GM19452 (cell line): Measurements from ENCODE around the gene MNT.

Source experiments
- ATAC-seq: cut with Tn5 transposase; IDR thresholded peaks from one replicate; pipeline ENCODE4 v1.9.1; 2021; ENCODE audit not compliant: unreplicated experiment

MNT gene

GRCh38 chr17:2383628-2384167 lies 17.2 kb downstream of the MNT start:
- no peak for ATAC-seq

DNA sequence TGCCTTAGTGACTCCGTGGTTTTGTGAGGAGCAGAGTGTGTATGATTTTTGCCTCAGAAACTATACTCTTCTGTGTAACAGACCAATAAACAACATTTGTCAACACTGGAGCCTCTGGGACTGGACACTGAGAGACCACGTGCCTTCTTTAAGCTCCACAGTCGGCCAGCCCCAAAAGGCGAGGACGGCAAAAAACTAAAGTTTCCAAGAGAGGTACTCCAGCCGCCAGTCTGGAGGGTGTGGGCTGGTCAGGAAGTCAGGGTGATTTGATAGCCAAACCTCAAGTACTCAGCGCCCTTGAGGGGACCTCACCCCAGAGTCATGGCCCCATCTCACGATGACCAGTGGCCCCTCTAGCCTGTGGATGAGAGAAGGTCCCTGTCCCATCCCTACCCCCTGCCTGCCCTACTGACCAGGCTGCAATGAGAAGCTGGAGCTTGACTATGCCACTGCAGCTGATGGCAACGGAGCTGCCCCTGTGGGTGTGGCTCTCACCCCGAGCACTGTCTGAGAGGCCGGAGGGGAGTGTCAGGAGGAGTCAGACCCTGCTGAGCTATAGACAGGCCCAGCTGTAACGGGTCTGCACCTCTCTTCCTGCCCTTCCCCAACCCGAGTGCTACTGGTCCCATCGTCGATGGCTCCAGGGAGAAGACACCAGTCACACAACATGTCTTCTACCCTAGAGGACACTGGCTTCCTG lies 19.8 kb downstream of the MNT start:
- ATAC-seq: no peak

DNA sequence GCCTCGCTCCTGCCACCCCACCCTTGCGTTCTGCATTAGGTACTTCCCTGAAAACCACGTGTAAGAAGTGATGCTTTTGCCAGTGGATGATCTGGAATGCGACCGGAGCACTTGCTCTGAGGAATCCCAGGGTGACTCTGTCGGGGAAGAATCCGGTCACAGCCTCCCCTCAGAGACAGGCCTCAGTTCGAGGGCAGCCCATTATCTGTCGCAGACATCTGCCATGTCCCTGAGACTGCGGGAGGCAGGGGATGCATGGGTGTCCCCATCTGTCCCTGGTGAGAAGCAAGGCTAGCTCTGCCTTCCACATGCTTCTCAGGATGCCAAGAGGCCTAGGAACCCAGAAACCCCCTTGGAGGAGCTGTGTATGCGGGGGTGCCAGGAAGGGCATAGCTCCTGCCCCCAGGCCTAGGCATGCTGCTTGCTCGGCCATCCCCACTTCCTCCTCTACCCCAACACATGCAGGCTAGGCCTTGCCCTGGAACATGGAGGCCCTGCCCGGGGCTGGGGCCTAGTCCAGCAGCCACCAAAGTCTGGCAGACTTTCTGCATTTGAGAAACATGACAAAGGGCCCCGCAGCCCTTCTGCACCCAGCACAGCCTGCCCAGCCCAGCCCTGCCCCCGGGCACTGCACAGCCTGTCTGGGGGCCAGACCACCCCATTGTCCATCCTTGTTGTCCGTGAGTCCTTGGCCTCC lies 20.5 kb downstream of the MNT start:
- ATAC-seq: no peak

- ATAC-seq: no peak
Observed at GRCh38 chr17:2379489-2380225, 21.2 kb downstream of the MNT start.

DNA sequence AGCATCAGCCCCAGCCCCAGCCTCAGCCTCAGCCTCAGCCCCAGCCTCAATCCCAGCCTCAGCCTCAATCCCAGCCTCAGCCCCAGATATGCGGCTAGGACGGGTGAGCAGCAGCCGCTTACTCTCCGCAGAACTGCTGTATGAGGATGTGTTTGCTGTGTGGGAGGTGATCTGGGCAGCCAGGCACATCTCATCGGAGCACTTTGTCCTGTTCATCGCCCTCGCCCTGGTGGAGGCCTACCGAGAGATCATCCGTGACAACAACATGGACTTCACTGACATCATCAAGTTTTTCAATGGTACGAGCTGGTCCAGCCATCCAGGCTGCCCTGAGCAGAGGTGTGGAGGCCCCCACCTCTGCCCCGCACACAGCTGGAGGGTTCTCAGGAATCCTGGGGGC lies 22.0 kb downstream of the MNT start:
- ATAC-seq: no peak

DNA sequence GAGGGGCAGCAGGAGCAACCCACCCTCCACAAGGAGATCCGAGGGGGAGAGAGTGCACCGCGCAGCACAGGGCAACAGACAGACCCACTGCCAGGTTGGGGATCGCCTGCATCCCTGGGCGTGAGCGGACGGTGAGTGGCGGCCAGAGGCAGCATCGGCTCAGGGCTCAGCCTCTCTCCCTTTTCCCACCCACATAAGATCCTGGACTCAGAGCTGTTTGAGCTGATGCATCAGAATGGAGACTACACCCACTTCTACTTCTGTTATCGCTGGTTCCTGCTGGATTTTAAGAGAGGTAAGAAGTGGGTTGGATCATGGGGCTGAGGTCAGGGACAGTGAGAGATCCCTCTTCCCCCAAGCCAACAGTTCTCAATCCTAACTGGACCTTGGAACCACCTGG lies 23.2 kb downstream of the MNT start:
- no peak for ATAC-seq

- ATAC-seq: no peak
Observed at GRCh38 chr17:2376107-2376506, 24.8 kb downstream of the MNT start.

DNA sequence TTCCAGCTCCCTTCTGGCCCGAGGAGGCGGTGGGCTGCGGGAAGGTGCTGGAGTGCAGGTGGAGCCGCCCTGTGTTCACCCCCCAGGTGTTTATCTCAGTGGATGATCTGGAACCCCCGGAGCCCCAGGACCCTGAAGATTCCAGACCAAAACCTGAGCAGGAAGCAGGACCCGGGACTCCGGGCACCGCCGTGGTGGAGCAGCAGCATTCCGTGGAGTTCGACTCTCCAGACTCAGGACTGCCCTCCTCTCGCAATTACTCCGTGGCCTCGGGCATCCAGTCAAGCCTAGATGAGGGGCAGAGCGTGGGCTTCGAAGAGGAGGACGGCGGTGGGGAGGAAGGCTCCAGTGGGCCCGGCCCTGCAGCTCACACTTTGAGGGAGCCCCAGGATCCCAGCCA lies 25.5 kb downstream of the MNT start:
- no peak for ATAC-seq

GRCh38 chr17:2374549-2375285 lies 26.1 kb downstream of the MNT start:
- no peak for ATAC-seq

DNA sequence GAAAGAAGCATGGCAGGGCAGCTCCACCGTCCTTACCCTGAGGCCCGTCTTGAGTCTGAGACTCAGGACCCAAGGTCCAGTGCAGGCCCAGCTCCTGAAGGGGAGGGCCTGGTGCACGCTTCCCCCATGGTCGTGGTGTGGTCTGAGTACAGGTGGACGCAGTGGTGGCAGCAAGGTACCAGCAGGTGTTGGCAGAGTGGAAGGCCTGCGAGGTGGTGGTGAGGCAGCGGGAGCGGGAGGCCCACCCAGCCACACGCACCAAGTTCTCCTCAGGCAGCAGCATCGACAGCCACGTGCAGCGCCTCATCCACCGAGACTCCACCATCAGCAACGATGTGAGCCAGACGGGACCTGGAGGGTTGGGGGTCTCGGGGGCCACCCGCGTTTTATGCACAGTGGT lies 27.7 kb downstream of the MNT start:
- ATAC-seq: no peak

DNA sequence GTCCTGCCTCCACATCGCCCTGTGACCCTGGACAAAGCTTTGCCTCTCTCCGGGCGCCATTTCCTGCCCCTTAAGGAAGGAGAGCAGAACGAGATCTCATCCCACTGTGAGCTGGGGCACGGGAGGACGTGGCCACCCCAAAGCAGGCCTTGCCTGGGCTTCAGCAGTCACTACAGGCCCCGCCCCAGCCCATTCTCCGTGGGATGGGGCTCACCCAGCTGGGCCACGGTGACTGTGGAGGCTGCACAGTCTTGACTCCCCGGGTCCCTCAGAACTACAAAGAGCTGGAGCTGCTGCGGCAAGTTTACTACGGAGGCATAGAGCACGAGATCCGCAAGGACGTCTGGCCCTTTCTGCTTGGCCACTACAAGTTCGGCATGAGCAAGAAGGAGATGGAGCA lies 28.2 kb downstream of the MNT start:
- no peak for ATAC-seq

GRCh38 chr17:2372180-2372579 lies 28.7 kb downstream of the MNT start:
- ATAC-seq: no peak

DNA sequence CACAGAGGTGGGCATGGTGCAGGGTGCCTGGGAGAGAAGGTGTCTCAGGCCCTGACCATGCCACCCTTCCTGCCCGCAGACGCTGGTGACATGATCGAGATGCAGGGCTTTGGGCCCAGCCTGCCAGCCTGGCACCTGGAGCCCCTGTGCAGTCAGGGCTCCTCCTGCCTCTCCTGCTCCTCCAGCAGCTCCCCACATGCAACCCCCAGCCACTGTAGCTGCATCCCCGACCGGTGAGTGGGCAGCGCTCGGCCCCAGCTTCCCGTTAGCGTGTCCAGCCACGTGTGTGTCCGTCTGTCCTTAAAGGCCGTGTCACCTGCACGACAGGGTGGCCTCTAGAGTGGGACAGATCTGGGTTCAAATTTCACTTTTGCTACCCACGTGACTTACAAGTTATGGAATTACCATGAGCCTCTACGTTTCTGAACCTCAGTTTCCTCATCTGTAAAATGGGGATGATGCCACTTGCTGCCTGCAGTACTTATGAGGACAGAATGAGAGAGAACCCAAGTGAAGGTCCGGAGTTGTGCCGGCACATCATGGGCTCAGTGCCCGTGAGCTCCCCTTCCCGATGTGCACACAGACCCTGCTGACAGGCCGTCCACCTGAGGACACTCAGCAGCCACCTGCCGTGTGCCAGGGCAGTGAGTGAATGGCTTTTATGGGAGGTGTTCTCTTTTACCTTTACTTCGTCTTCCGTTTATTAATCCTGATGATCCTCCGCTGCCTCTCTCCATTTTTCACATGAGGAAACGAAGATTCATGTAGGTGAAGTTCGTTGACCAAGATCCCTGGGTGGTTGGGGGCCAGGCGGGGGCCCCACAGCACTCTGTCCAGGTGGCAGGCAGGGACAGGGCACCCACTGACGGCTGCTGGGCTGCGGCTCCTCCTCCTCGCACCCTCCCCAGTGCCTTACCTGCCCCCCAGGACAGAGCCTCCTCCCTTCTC lies 29.4 kb downstream of the MNT start:
- ATAC-seq: no peak

DNA sequence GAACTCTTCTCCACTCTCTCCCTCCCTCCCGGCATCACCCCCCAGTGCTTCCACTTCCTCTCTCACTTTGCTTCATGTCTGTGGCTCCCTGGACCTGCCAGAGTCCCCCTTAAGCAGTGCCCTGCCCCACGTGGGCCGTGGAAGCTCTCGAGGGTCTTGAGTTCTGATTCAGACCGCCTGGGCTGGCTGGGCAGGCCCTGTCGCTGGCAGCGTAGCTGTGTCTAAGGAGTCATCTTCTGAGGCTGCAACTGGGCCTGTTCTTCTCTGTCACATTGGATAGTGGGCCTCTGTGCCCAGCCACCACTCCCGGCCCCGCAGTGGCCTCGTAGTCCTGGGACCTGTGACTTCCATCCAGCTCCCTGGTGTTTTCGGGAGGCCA lies 30.7 kb downstream of the MNT start:
- no peak for ATAC-seq

DNA sequence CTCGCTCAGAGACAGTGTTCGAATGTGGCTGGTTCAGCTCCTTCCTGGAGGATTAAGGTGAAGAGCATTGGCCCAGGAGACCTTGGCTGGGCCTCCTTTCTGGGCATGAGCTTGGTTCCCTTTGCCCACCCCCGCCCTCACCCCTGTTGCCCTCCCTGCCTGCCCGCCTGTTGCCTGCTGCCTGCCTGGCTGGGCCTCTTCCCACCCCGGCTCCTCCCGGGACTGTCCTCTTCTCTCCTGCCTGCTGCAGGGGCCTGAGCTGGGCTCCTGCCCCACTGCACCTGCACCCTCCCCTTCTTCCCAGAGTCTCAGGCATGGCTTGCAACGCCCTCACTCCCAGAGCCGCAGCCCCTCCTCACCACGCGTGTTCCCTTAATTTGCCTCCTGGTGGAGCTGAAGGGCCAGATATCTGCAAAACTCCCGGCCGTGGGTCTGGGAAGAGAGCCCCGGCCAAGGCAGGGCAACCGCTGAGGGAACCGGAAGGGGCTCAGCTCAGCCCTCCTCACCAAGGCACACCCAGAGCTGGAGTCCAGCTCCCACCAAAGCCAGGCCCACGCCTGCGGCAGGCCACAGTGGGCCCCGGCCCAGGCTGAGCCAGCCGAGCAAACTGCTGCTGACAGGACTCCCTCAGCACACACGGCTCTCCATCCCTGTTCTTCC lies 31.2 kb downstream of the MNT start:
- ATAC-seq: no peak

DNA sequence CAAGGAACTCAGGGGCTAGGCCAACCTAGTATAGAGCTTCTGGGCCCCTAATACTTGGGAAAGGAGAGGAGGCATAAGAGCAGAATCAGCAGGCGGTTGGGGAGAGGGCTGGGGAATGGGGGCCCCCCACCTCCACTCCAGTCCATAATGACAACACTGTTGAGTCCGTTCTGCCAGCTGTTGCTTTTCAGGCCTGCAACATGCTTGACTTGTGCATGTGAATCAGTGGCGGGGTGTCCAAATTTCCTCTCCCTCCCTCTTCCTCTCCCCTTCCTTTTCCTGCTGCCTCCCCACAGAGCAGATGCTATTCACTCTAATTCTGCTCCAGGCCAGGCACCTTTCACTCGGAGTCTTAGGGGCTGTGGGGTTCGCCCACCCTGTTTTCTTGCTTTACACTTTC lies 31.8 kb downstream of the MNT start:
- no peak for ATAC-seq

DNA sequence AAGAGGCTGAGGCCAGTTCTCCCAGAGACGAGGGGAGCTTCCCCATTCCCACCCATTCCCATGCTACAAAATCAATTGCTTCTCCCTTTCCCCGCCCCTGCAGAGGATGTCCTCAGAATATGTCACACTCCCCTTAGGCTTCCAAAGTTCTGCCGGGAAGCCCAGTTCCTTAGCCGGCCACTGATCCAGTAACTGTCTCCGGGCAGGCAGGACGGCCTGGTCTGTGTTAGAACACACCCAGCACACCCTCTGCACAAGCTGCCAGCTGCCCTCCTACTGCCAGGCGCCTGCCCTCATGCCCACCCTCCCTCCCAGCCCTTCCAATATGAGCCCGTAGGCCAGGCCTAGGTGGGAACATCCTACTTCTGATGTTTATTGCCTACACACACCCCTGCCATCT lies 32.5 kb downstream of the MNT start:
- no peak for ATAC-seq

- no peak for ATAC-seq
Observed at GRCh38 chr17:2366747-2367494, 33.9 kb downstream of the MNT start.

DNA sequence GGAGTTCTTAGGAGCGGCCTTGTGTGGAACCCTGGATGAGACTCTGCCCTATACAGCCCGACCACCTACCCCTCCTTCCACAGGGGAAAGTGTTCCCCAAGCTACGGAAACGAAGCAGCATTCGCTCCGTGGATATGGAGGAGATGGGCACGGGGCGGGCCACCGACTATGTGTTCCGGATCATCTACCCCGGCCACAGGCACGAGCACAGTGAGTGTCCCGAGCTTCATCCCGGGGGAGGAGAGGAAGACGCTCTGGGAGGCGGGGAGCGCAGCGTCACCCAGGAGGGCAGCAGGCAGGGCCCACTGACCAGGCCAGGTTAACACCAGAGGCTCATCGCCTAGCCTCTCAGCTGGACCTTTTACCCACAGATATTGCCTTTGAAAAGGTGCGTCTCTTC lies 35.7 kb downstream of the MNT start:
- no peak for ATAC-seq
